ENCODE data around the gene DLGAP1.

DNA sequence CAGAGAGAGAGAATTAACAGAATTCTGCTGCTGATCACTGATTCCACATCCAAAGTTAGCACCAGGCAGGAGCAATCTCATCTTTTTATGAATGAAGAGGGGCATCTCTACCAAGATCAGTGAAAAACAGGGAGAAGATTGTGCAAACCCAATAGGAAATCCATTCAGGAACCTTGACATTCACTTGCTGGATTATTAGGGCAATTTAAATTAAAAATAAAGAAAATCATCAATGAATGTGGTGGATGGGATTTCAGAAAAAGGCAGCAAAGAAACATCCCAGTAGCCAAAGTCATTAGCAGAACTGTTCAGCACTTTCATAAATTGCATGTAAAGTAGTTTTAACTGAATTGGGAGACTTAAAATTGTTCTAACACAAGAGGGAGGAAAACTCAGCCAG lies 581.9 kb downstream of the DLGAP1 start:
- TF ChIP-seq CEBPB (IDR thresholded peaks at IDR 0.05), result no peak
- TF ChIP-seq, protein P1, sequence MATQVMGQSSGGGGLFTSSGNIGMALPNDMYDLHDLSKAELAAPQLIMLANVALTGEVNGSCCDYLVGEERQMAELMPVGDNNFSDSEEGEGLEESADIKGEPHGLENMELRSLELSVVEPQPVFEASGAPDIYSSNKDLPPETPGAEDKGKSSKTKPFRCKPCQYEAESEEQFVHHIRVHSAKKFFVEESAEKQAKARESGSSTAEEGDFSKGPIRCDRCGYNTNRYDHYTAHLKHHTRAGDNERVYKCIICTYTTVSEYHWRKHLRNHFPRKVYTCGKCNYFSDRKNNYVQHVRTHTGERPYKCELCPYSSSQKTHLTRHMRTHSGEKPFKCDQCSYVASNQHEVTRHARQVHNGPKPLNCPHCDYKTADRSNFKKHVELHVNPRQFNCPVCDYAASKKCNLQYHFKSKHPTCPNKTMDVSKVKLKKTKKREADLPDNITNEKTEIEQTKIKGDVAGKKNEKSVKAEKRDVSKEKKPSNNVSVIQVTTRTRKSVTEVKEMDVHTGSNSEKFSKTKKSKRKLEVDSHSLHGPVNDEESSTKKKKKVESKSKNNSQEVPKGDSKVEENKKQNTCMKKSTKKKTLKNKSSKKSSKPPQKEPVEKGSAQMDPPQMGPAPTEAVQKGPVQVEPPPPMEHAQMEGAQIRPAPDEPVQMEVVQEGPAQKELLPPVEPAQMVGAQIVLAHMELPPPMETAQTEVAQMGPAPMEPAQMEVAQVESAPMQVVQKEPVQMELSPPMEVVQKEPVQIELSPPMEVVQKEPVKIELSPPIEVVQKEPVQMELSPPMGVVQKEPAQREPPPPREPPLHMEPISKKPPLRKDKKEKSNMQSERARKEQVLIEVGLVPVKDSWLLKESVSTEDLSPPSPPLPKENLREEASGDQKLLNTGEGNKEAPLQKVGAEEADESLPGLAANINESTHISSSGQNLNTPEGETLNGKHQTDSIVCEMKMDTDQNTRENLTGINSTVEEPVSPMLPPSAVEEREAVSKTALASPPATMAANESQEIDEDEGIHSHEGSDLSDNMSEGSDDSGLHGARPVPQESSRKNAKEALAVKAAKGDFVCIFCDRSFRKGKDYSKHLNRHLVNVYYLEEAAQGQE (IDR thresholded peaks at IDR 0.05; ENCODE audit: low read depth), result no peak
- TF ChIP-seq EP300 (IDR thresholded peaks at IDR 0.05; ENCODE audit: borderline replicate concordance), result no peak
- TF ChIP-seq RAD21 (IDR thresholded peaks at IDR 0.05; ENCODE audit: low read depth), result no peak
- no peak for TF ChIP-seq YY1 (IDR thresholded peaks at IDR 0.05; ENCODE audit: low read depth)
- no peak for TF ChIP-seq TCF12 (IDR thresholded peaks at IDR 0.05; ENCODE audit: low read depth)
- TF ChIP-seq EGR1 (IDR thresholded peaks at IDR 0.05), result no peak
- no peak for TF ChIP-seq TAF1 (IDR thresholded peaks at IDR 0.05; ENCODE audit: low read depth)
- TF ChIP-seq TEAD4 (IDR thresholded peaks at IDR 0.05), result no peak
- TF ChIP-seq NFIC (IDR thresholded peaks at IDR 0.05), result no peak
- no peak for TF ChIP-seq CREB1 (IDR thresholded peaks at IDR 0.05; ENCODE audit: low read depth)

Data from Ishikawa (cell line).